Esophagus squamous epithelium (tissue), 4 donors: ENCODE results near the gene MERTK.

ENCODE experiments used
- POLR2A ChIP-seq, 4 donors: fragments of 450-650 bp; IDR thresholded peaks; one replicate each; pipeline ENCODE4 v1.6.1; 2017; ENCODE audit warnings: antibody characterized with exemption in 4 of 4, mild to moderate bottlenecking in 4 of 4, moderate library complexity in 3 of 4
- TF ChIP-seq, protein P1 (sequence below), 6 experiments: fragments of 450-650 bp in 4 of 6; fragments of 200-600 bp in 2 of 6; sonication (generic) in 2 of 6; IDR thresholded peaks; one replicate each; pipeline ENCODE4 v1.5.1; 2016 to 2019; ENCODE audit warnings: antibody characterized with exemption in 6 of 6, mild to moderate bottlenecking in 4 of 6, moderate library complexity in 4 of 6

DNA sequence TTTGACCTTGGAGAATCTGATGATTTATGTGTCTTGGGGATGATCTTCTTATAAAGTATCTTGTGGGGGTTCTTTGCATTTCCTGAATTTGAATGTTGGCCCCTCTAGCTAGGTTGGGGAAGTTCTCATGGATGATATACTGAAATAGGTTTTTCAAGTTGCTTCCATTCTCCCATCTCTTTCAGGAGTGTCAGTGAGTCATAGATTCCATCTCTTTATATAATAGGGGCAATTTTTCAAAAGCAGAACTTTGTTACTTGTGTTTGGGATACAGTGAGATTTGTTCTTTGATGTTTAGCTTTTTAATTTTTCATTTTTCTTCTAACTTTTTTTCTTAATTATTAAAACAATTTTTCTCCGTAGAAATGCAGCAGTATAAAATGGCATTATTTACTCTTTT is 176.1 kb downstream of the MERTK start:
- no peak for TF ChIP-seq POLR2A (IDR thresholded peaks at IDR 0.05)
- TF ChIP-seq, protein P1, sequence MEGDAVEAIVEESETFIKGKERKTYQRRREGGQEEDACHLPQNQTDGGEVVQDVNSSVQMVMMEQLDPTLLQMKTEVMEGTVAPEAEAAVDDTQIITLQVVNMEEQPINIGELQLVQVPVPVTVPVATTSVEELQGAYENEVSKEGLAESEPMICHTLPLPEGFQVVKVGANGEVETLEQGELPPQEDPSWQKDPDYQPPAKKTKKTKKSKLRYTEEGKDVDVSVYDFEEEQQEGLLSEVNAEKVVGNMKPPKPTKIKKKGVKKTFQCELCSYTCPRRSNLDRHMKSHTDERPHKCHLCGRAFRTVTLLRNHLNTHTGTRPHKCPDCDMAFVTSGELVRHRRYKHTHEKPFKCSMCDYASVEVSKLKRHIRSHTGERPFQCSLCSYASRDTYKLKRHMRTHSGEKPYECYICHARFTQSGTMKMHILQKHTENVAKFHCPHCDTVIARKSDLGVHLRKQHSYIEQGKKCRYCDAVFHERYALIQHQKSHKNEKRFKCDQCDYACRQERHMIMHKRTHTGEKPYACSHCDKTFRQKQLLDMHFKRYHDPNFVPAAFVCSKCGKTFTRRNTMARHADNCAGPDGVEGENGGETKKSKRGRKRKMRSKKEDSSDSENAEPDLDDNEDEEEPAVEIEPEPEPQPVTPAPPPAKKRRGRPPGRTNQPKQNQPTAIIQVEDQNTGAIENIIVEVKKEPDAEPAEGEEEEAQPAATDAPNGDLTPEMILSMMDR (IDR thresholded peaks at IDR 0.05) = no peak
